ENCODE measurements around the gene MVB12B.

The MVB12B gene

GRCh38 chr9:126448865-126449577, 122.4 kb downstream of the MVB12B start:
- no peak for TF ChIP-seq EZH2phosphoT487 (IDR thresholded peaks at IDR 0.05; ENCODE audit: low read depth)

GRCh38 chr9:126449725-126450667, 123.4 kb downstream of the MVB12B start:
- Histone ChIP-seq H3K27me3 (ENCODE audit: low read depth, low read length) (peaks cover 12% of the 10 kb centered on the region; the same call in 1 of the 2 replicates), H4K20me1 (ENCODE audit: insufficient read depth, low read length) (no peaks in the 10 kb centered on the region), H3K79me2 (ENCODE audit: low read length) (no peaks in the 10 kb centered on the region), H3K9me3 (ENCODE audit: insufficient read depth, low read length) (no peaks in the 10 kb centered on the region), H3K27ac (ENCODE audit: low read length) (no peak overlapping the region), H3K9ac (ENCODE audit: low read length) (no peak overlapping the region), H2AFZ (ENCODE audit: low read depth, low read length) (no peak overlapping the region), H3K4me3 (ENCODE audit: low read length) (no peak overlapping the region), H3K4me1 (ENCODE audit: low read length) (peaks cover 3% of the 10 kb centered on the region; the same call in 1 of the 2 replicates), H3K36me3 (replicated peaks; ENCODE audit: low read depth, low read length) (no peaks in the 10 kb centered on the region), H3K4me2 (ENCODE audit: low read length) (no peak overlapping the region)
- TF ChIP-seq EZH2phosphoT487 (IDR thresholded peaks at IDR 0.05; ENCODE audit: low read depth) (no peak), CTCF (IDR thresholded peaks at IDR 0.05; ENCODE audit: low read depth, low read length) (no peak)

More at GRCh38 chr9:126448865-126449577, 122.4 kb downstream of the MVB12B start:
- H3K9ac ChIP-seq (ENCODE audit: low read length): no peak overlapping the region
- H3K4me3 ChIP-seq (ENCODE audit: low read length): no peak overlapping the region
- H2AFZ ChIP-seq (ENCODE audit: low read depth, low read length): no peak overlapping the region
- no peaks in the 10 kb centered on the region for H3K9me3 ChIP-seq (ENCODE audit: insufficient read depth, low read length)
- H3K4me2 ChIP-seq (ENCODE audit: low read length): no peak overlapping the region
- H3K27me3 ChIP-seq (ENCODE audit: low read depth, low read length): peaks cover 9% of the 10 kb centered on the region; the same call in 1 of the 2 replicates
- no peaks in the 10 kb centered on the region for H4K20me1 ChIP-seq (ENCODE audit: insufficient read depth, low read length)
- H3K79me2 ChIP-seq (ENCODE audit: low read length): no peaks in the 10 kb centered on the region
- peaks cover 11% of the 10 kb centered on the region for H3K4me1 ChIP-seq (ENCODE audit: low read length)
- no peaks in the 10 kb centered on the region for H3K36me3 ChIP-seq (replicated peaks; ENCODE audit: low read depth, low read length)
- no peak overlapping the region for H3K27ac ChIP-seq (ENCODE audit: low read length)

GRCh38 chr9:126450668-126451205, 124.1 kb downstream of the MVB12B start:
- H3K9ac ChIP-seq (ENCODE audit: low read length): no peak overlapping the region
- H3K79me2 ChIP-seq (ENCODE audit: low read length): no peaks in the 10 kb centered on the region
- no peak overlapping the region for H3K27ac ChIP-seq (ENCODE audit: low read length)
- H3K36me3 ChIP-seq (replicated peaks; ENCODE audit: low read depth, low read length): no peaks in the 10 kb centered on the region
- no peaks in the 10 kb centered on the region for H4K20me1 ChIP-seq (ENCODE audit: insufficient read depth, low read length)
- H3K9me3 ChIP-seq (ENCODE audit: insufficient read depth, low read length): no peaks in the 10 kb centered on the region
- no peak overlapping the region for H3K4me3 ChIP-seq (ENCODE audit: low read length)
- peaks cover 3% of the 10 kb centered on the region; the same call in 1 of the 2 replicates for H3K4me1 ChIP-seq (ENCODE audit: low read length)
- no peak for TF ChIP-seq CTCF (IDR thresholded peaks at IDR 0.05; ENCODE audit: low read depth, low read length)
- no peak for TF ChIP-seq EZH2phosphoT487 (IDR thresholded peaks at IDR 0.05; ENCODE audit: low read depth)
- H2AFZ ChIP-seq (ENCODE audit: low read depth, low read length): no peak overlapping the region
- no peak overlapping the region for H3K4me2 ChIP-seq (ENCODE audit: low read length)
- peaks cover 12% of the 10 kb centered on the region; the same call in 1 of the 2 replicates for H3K27me3 ChIP-seq (ENCODE audit: low read depth, low read length)

- Histone ChIP-seq H2AFZ (ENCODE audit: low read depth, low read length) (no peak overlapping the region), H3K36me3 (replicated peaks; ENCODE audit: low read depth, low read length) (no peaks in the 10 kb centered on the region), H3K4me3 (ENCODE audit: low read length) (no peak overlapping the region), H4K20me1 (ENCODE audit: insufficient read depth, low read length) (no peaks in the 10 kb centered on the region), H3K27ac (ENCODE audit: low read length) (no peak overlapping the region), H3K27me3 (ENCODE audit: low read depth, low read length) (peaks cover 12% of the 10 kb centered on the region; the same call in 1 of the 2 replicates), H3K9me3 (ENCODE audit: insufficient read depth, low read length) (no peaks in the 10 kb centered on the region), H3K4me1 (ENCODE audit: low read length) (peaks cover 3% of the 10 kb centered on the region; the same call in 1 of the 2 replicates), H3K4me2 (ENCODE audit: low read length) (no peak overlapping the region), H3K9ac (ENCODE audit: low read length) (no peak overlapping the region), H3K79me2 (ENCODE audit: low read length) (no peaks in the 10 kb centered on the region)
- no peak for TF ChIP-seq CTCF (IDR thresholded peaks at IDR 0.05; ENCODE audit: low read depth, low read length)
- no peak for TF ChIP-seq EZH2phosphoT487 (IDR thresholded peaks at IDR 0.05; ENCODE audit: low read depth)
Observed at GRCh38 chr9:126451316-126451885, 124.8 kb downstream of the MVB12B start.

Measured in OCI-LY3 (cell line).